ENCODE measurements around the gene CHRM4. TPM values are rescaled to one million over a fixed set of nuclear protein-coding genes. Genes with fewer than 3 reads are reported as not detected.

CHRM4 gene
- total and polyA plus RNA-seq, 2 of the 13 experiments (the other 11 are each of a cell fraction or from before 2014, with no cell fraction given) = 0.13 to 0.21 TPM

DNA sequence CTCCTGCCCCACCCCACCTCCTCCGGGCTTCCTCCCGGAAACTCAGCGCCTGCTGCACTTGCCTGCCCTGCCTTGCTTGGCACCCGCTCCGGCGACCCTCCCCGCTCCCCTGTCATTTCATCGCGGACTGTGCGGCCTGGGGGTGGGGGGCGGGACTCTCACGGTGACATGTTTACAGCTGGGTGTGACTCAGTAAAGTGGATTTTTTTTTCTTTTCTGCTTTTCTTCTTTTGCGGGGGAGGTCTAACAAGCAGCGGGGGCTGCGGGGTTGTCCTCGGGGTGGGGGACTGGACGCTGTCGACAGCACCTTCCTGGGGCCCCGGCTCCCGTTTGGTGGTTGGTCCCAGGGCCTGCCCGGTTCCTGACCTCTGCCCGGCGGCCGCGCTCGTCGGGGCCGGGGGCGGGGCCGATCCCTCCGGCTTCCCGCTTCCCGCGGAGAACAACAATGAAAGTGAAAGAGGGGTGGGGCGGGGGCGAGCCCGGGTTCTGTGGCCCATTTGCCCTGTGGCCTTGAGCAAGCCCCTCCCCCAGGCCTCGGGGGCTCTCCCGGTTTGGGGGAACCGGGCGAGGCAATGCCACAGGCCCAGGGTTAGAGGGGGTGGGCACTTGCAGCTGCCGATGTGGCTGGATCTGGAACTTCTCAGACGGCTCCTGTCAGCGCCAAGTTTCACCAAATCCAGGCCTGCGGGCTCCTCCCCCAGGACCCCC, 11.1 kb downstream of the CHRM4 start (continued):
- TF ChIP-seq SRF (IDR thresholded peaks at IDR 0.05; ENCODE audit: low read depth, low read length) (no peak), XRCC5 (optimal IDR thresholded peaks at IDR 0.05; ENCODE audit: low read length) (no peak), FOXK2 (IDR thresholded peaks at IDR 0.05) (0 out of 2 replicates have a peak, but pooled peaks have one; percentile 21), TGIF2 (CRISPR knock-in tag; IDR thresholded peaks at IDR 0.05) (no peak), CHD4 (IDR thresholded peaks at IDR 0.05; ENCODE audit: borderline replicate concordance, low read length) (no peak), SOX13 (IDR thresholded peaks at IDR 0.05) (no peak), SOX13 (CRISPR knock-in tag; conservative IDR thresholded peaks at IDR 0.05 in 1 of 2, IDR thresholded peaks at IDR 0.05 in 1 of 2) (peak in 1 of 2 experiments; percentile 87; a peak in 2 of 4 replicates), KLF11 (CRISPR knock-in tag; IDR thresholded peaks at IDR 0.05) (no peak), MTA1 (CRISPR knock-in tag; IDR thresholded peaks at IDR 0.05; ENCODE audit: borderline replicate concordance) (no peak), ZNF549 (CRISPR knock-in tag; IDR thresholded peaks at IDR 0.05) (no peak), ATM (IDR thresholded peaks at IDR 0.05; ENCODE audit: borderline replicate concordance) (no peak), BHLHE40 (IDR thresholded peaks at IDR 0.05; ENCODE audit: low read length) (no peak), MYC (CRISPR knock-in tag; IDR thresholded peaks at IDR 0.05; ENCODE audit: borderline replicate concordance) (0 out of 2 replicates have a peak, but pooled peaks have one; percentile 58)
- TF ChIP-seq, protein P1, sequence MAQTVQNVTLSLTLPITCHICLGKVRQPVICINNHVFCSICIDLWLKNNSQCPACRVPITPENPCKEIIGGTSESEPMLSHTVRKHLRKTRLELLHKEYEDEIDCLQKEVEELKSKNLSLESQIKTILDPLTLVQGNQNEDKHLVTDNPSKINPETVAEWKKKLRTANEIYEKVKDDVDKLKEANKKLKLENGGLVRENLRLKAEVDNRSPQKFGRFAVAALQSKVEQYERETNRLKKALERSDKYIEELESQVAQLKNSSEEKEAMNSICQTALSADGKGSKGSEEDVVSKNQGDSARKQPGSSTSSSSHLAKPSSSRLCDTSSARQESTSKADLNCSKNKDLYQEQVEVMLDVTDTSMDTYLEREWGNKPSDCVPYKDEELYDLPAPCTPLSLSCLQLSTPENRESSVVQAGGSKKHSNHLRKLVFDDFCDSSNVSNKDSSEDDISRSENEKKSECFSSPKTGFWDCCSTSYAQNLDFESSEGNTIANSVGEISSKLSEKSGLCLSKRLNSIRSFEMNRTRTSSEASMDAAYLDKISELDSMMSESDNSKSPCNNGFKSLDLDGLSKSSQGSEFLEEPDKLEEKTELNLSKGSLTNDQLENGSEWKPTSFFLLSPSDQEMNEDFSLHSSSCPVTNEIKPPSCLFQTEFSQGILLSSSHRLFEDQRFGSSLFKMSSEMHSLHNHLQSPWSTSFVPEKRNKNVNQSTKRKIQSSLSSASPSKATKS (CRISPR knock-in tag; IDR thresholded peaks at IDR 0.05) = no peak
- TF ChIP-seq, protein P2, sequence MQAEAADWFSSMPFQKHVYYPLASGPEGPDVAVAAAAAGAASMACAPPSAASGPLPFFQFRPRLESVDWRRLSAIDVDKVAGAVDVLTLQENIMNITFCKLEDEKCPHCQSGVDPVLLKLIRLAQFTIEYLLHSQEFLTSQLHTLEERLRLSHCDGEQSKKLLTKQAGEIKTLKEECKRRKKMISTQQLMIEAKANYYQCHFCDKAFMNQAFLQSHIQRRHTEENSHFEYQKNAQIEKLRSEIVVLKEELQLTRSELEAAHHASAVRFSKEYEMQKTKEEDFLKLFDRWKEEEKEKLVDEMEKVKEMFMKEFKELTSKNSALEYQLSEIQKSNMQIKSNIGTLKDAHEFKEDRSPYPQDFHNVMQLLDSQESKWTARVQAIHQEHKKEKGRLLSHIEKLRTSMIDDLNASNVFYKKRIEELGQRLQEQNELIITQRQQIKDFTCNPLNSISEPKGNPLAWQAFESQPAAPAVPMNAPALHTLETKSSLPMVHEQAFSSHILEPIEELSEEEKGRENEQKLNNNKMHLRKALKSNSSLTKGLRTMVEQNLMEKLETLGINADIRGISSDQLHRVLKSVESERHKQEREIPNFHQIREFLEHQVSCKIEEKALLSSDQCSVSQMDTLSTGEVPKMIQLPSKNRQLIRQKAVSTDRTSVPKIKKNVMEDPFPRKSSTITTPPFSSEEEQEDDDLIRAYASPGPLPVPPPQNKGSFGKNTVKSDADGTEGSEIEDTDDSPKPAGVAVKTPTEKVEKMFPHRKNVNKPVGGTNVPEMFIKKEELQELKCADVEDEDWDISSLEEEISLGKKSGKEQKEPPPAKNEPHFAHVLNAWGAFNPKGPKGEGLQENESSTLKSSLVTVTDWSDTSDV (CRISPR knock-in tag; IDR thresholded peaks at IDR 0.05) = peak; percentile 54; the same call in 1 of the 2 replicates
- TF ChIP-seq, protein P3, sequence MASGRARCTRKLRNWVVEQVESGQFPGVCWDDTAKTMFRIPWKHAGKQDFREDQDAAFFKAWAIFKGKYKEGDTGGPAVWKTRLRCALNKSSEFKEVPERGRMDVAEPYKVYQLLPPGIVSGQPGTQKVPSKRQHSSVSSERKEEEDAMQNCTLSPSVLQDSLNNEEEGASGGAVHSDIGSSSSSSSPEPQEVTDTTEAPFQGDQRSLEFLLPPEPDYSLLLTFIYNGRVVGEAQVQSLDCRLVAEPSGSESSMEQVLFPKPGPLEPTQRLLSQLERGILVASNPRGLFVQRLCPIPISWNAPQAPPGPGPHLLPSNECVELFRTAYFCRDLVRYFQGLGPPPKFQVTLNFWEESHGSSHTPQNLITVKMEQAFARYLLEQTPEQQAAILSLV (CRISPR knock-in tag; IDR thresholded peaks at IDR 0.05; ENCODE audit: borderline replicate concordance) = peak; percentile 52; the same call in 1 of the 2 replicates
- TF ChIP-seq, protein P4, sequence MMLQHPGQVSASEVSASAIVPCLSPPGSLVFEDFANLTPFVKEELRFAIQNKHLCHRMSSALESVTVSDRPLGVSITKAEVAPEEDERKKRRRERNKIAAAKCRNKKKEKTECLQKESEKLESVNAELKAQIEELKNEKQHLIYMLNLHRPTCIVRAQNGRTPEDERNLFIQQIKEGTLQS (CRISPR knock-in tag; IDR thresholded peaks at IDR 0.05) = no peak
- TF ChIP-seq, protein P5, sequence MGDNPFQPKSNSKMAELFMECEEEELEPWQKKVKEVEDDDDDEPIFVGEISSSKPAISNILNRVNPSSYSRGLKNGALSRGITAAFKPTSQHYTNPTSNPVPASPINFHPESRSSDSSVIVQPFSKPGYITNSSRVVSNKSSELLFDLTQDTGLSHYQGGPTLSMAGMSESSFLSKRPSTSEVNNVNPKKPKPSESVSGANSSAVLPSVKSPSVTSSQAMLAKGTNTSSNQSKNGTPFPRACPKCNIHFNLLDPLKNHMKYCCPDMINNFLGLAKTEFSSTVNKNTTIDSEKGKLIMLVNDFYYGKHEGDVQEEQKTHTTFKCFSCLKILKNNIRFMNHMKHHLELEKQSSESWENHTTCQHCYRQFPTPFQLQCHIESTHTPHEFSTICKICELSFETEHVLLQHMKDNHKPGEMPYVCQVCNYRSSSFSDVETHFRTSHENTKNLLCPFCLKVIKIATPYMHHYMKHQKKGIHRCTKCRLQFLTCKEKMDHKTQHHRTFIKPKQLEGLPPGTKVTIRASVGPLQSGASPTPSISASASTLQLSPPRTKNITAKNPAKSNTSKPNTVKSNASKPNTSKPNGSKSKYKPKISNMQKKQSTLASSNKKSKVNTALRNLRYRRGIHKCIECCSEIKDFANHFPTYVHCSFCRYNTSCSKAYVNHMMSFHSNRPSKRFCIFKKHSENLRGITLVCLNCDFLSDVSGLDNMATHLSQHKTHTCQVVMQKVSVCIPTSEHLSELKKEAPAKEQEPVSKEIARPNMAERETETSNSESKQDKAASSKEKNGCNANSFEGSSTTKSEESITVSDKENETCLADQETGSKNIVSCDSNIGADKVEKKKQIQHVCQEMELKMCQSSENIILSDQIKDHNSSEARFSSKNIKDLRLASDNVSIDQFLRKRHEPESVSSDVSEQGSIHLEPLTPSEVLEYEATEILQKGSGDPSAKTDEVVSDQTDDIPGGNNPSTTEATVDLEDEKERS (CRISPR knock-in tag; IDR thresholded peaks at IDR 0.05) = no peak
